IMR-90 (cell line): ENCODE data around the gene ASIC2. TPM values are rescaled to one million over a fixed set of nuclear protein-coding genes. Genes with fewer than 3 reads are reported as not detected.

Source experiments
- ATAC-seq: fragments of 200-7000 bp; cut with Tn5 transposase; 2 replicates; pipeline ENCODE4 v1.9.1; 2020; ENCODE audit warnings: low read depth, mild to moderate bottlenecking, moderate library complexity
- BruUV-seq: library from RNA; stranded (reverse); fragments of 400-500 nt; replicated peaks from 2 replicates; lab custom pipeline; 2021; lab: Mats Ljungman, UMichigan
- CTCF ChIA-PET: fragments of 300-600 bp; formaldehyde crosslinking; extraction: SDS; loops from one replicate; lab custom pipeline; 2021; ENCODE audit warnings: antibody characterized with exemption; lab: Yijun Ruan, JAX
- POLR2A ChIA-PET: fragments of 300-600 bp; sonication (Branson Sonifier 250); formaldehyde crosslinking; loops from one replicate; lab custom pipeline; 2022; ENCODE audit warnings: antibody characterized with exemption; ENCODE audit not compliant: unreplicated experiment; lab: Charles Lee
- DNase-seq: peaks from one replicate; pipeline ENCODE4 v3.0.0; 2013
- H2AFZ ChIP-seq: replicated peaks from 2 replicates; pipeline ENCODE3; 2013; ENCODE audit warnings: low read length, mild to moderate bottlenecking; ENCODE audit not compliant: poor library complexity
- H2AK5ac ChIP-seq: 2 replicates; pipeline ENCODE4 v1.6.1; 2013; ENCODE audit warnings: low read depth, low read length, inconsistent platforms
- H2AK9ac ChIP-seq: replicated peaks from 2 replicates; pipeline ENCODE3; 2013; ENCODE audit warnings: mild to moderate bottlenecking, low read depth, low read length, moderate library complexity; ENCODE audit not compliant: poor library complexity
- H2BK120ac ChIP-seq: 2 replicates; pipeline ENCODE4 v1.6.1; 2013; ENCODE audit warnings: low read depth, low read length, inconsistent platforms
- H2BK15ac ChIP-seq: 3 replicates; pipeline ENCODE4 v1.6.1; 2013; ENCODE audit warnings: low read depth, low read length, inconsistent platforms
- H2BK20ac ChIP-seq: 2 replicates; pipeline ENCODE4 v1.6.1; 2013; ENCODE audit warnings: low read depth, mild to moderate bottlenecking, inconsistent platforms, low read length, moderate library complexity
- H2BK5ac ChIP-seq: 2 replicates; pipeline ENCODE4 v1.6.1; 2013; ENCODE audit warnings: mild to moderate bottlenecking, low read depth, low read length, inconsistent platforms; ENCODE audit not compliant: poor library complexity, severe bottlenecking
- H3K14ac ChIP-seq: replicated peaks from 2 replicates; pipeline ENCODE4 v1.6.1; 2013; ENCODE audit warnings: low read depth, low read length, inconsistent platforms
- H3K18ac ChIP-seq: 2 replicates; pipeline ENCODE4 v1.6.1; 2013; ENCODE audit warnings: low read depth, low read length, control low read depth
- H3K23ac ChIP-seq: 2 replicates; pipeline ENCODE4 v1.6.1; 2013; ENCODE audit warnings: low read depth, low read length, inconsistent platforms
- H3K27ac ChIP-seq: 2 replicates; pipeline ENCODE4 v1.5.1; 2013; ENCODE audit warnings: mild to moderate bottlenecking, control low read depth, low read length; ENCODE audit not compliant: insufficient read depth
- H3K27me3 ChIP-seq: 2 replicates; pipeline ENCODE4 v1.6.1; 2013; ENCODE audit warnings: low read length; ENCODE audit not compliant: control insufficient read depth, insufficient read depth
- H3K36me3 ChIP-seq: 2 replicates; pipeline ENCODE4 v1.6.1; 2013; ENCODE audit warnings: low read length, mixed read lengths; ENCODE audit not compliant: control insufficient read depth, insufficient read depth
- H3K4ac ChIP-seq: 2 replicates; pipeline ENCODE4 v1.6.1; 2013; ENCODE audit warnings: low read depth, low read length, inconsistent platforms
- H3K4me1 ChIP-seq: 2 replicates; pipeline ENCODE4 v1.6.1; 2013; ENCODE audit warnings: low read length, mixed read lengths; ENCODE audit not compliant: control insufficient read depth, insufficient read depth
- H3K4me2 ChIP-seq: 2 replicates; pipeline ENCODE4 v1.6.1; 2013; ENCODE audit warnings: low read depth, mild to moderate bottlenecking, control low read depth, low read length, moderate library complexity
- H3K4me3 ChIP-seq: 2 replicates; pipeline ENCODE4 v1.5.1; 2013; ENCODE audit warnings: low read depth, mild to moderate bottlenecking, control low read depth, low read length, moderate library complexity; ENCODE audit not compliant: insufficient read depth
- H3K56ac ChIP-seq: 2 replicates; pipeline ENCODE4 v1.6.1; 2013; ENCODE audit warnings: low read length, inconsistent platforms; ENCODE audit not compliant: insufficient read depth; ENCODE audit errors: extremely low read depth
- H3K79me1 ChIP-seq, 2 experiments: 2 replicates each; pipeline ENCODE4 v1.6.1; 2013; ENCODE audit warnings: low read length in 2 of 2, inconsistent platforms in 1 of 2, low read depth in 1 of 2
- H3K9ac ChIP-seq: 2 replicates; pipeline ENCODE4 v1.6.1; 2013; ENCODE audit warnings: low read depth, low read length, control low read depth
- H3K9me1 ChIP-seq: 2 replicates; pipeline ENCODE4 v1.6.1; 2013; ENCODE audit warnings: low read length, inconsistent platforms; ENCODE audit not compliant: insufficient read depth
- H3K9me3 ChIP-seq: 2 replicates; pipeline ENCODE4 v1.6.1; 2013; ENCODE audit warnings: low read length; ENCODE audit not compliant: control insufficient read depth, insufficient read depth
- H4K20me1 ChIP-seq: 2 replicates; pipeline ENCODE4 v1.6.1; 2013; ENCODE audit warnings: low read length, inconsistent platforms; ENCODE audit not compliant: insufficient read depth
- H4K5ac ChIP-seq: 2 replicates; pipeline ENCODE4 v1.6.1; 2013; ENCODE audit warnings: mild to moderate bottlenecking, low read depth, low read length, control low read depth
- H4K8ac ChIP-seq, 2 experiments: 2 replicates each; pipeline ENCODE4 v1.6.1; 2013; ENCODE audit warnings: low read depth in 2 of 2, low read length in 2 of 2, control low read depth in 1 of 2, inconsistent platforms in 1 of 2
- H4K91ac ChIP-seq: 2 replicates; pipeline ENCODE4 v1.6.1; 2013; ENCODE audit warnings: low read depth, low read length, inconsistent platforms; ENCODE audit not compliant: insufficient read depth
- MAZ ChIP-seq: IDR thresholded peaks from 2 replicates; pipeline ENCODE4 v1.6.1; 2012; ENCODE audit warnings: low read depth, mild to moderate bottlenecking, low read length, improper control_type of control experiment, moderate library complexity, borderline replicate concordance
- WGBS, 2 experiments: methylation state at CpG; one replicate each; pipeline versions ENCODE4 v1.1.5 to v1.1.7; 2013; ENCODE audit warnings: missing lambda C conversion rate in 2 of 2; ENCODE audit not compliant: insufficient read length in 1 of 2; ENCODE audit errors: extremely low coverage in 2 of 2; 5-methylcytosine and 5-hydroxymethylcytosine counted together
- dilution Hi-C: fragments of 300-500 bp; cut with HindIII; formaldehyde crosslinking; loops from one replicate; pipeline ENCODE4 v1.14.3; 2018; ENCODE audit warnings: low sequenced_read_pairs; ENCODE audit not compliant: unreplicated experiment
- in situ Hi-C: fragments of 300-500 bp; cut with MboI; formaldehyde crosslinking; loops from 3 replicates; pipeline ENCODE4 v1.14.3; 2019; ENCODE audit warnings: low sequenced_read_pairs, inconsistent platforms, mixed read lengths
- intact Hi-C: fragments of 100-400 bp; cut with micrococcal nuclease; formaldehyde crosslinking; loops from 2 replicates; pipeline ENCODE4 v1.10.0; 2022
- polyA plus RNA-seq, 3 experiments: library from polyadenylated mRNA; depleted of rRNA; stranded (reverse); fragments of >200 nt; gene quantifications; 2 replicates each; pipeline ENCODE4 v1.2.3, GENCODE V29; 2012; ENCODE audit warnings: low replicate concordance in 1 of 3
- total RNA-seq: library from RNA; depleted of rRNA; stranded (reverse); fragments of >200 nt; gene quantifications from 2 replicates; pipeline ENCODE4 v1.2.3, GENCODE V29; 2012

The ASIC2 gene
- total and polyA plus RNA-seq, 2 of the 4 experiments (the other 2 are of a cell fraction): under 0.01 to 0.15 TPM

DNA sequence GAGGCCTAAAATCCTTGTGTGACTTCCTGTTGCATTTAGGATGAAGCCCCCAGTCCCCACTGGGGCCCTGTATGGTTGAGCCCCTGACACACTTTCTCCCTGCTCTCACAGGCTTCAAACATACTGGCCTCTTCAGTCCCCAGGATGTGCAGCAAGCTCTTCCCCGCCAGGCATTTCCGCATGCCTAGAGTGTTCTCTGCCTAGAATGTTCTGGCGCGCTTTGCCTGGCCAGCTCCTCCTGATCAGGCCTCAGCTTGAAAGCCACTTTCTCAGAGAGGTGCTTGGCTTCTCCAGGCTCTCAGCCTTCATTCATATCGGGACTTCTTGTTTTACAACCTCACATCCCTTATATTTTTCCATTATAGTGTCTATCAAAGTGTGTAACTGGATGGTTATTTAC is 177.7 kb downstream of the ASIC2 start:
- CTCF ChIA-PET: no interaction called here
- intact Hi-C loops (no loop called here), dilution Hi-C loops (no loop called here)

More for the DNA sequence above, 177.7 kb downstream of the ASIC2 start:
- DNase-seq (no peak), ATAC-seq (no peak)
- Histone ChIP-seq H3K27ac (no peak overlapping the region), H3K9me1 (no peaks in the 10 kb centered on the region), H2AFZ (no peak overlapping the region), H3K4ac (no peak overlapping the region), H2BK15ac (no peak overlapping the region), H2BK120ac (no peak overlapping the region), H3K4me3 (no peak overlapping the region), H3K4me2 (no peak overlapping the region), H2BK20ac (no peak overlapping the region), H3K9ac (no peak overlapping the region), H2BK5ac (no peak overlapping the region), H3K56ac (no peak overlapping the region), H4K8ac (no peak overlapping the region), H3K36me3 (no peaks in the 10 kb centered on the region), H4K20me1 (no peaks in the 10 kb centered on the region), H4K91ac (no peak overlapping the region), H4K5ac (no peak overlapping the region), H3K9me3 (no peaks in the 10 kb centered on the region), H2AK5ac (no peak overlapping the region), H3K23ac (no peak overlapping the region), H3K14ac (no peak overlapping the region), H3K4me1 (no peaks in the 10 kb centered on the region), H2AK9ac (no peak overlapping the region), H3K27me3 (peaks cover 2% of the 10 kb centered on the region; the same call in 1 of the 2 replicates), H3K79me1 (no peaks in the 10 kb centered on the region), H3K18ac (no peak overlapping the region)
- POLR2A ChIA-PET: no interaction called here
- in situ Hi-C loops: no loop called here
- no peak for TF ChIP-seq MAZ
- WGBS, 2 experiments: no CpG with 5 or more reads among the region's 5 CpGs
- no TSS peak for BruUV-seq
